IgD-negative memory B cell (primary cell): ENCODE results near the gene EXOC4. TPM values are rescaled to one million over a fixed set of nuclear protein-coding genes. Genes with fewer than 3 reads are reported as not detected.
A peak's percentile ranks its signal among the peaks of the same experiment; 100 is the strongest.

Source experiments
- H3K27ac Mint-ChIP-seq, 3 donors: one replicate each; pipeline ENCODE4 v1.8.0; 2020 to 2022; ENCODE audit warnings: mild to moderate bottlenecking in 3 of 3, mixed read lengths in 3 of 3, moderate library complexity in 1 of 3
- H3K27me3 Mint-ChIP-seq: one replicate; pipeline ENCODE4 v1.8.0; 2021; ENCODE audit warnings: mixed read lengths
- H3K36me3 Mint-ChIP-seq: one replicate; pipeline ENCODE4 v1.8.0; 2020; ENCODE audit warnings: mild to moderate bottlenecking, mixed read lengths
- H3K4me1 Mint-ChIP-seq, 3 donors: one replicate each; pipeline ENCODE4 v1.8.0; 2020 to 2022; ENCODE audit warnings: mixed read lengths in 3 of 3, mild to moderate bottlenecking in 1 of 3
- H3K4me3 Mint-ChIP-seq, 4 donors: one replicate each; pipeline ENCODE4 v1.8.0; 2020 to 2022; ENCODE audit warnings: mild to moderate bottlenecking in 4 of 4, mixed read lengths in 4 of 4, moderate library complexity in 3 of 4
- H3K9me3 Mint-ChIP-seq, 3 donors: one replicate each; pipeline ENCODE4 v1.8.0; 2020 to 2021; ENCODE audit warnings: mixed read lengths in 3 of 3, mild to moderate bottlenecking in 1 of 3
- polyA plus RNA-seq: library from polyadenylated mRNA; unstranded; fragments of 300-500 nt; fragmentation: Illumina TruSeq; gene quantifications from one replicate; pipeline ENCODE4 v1.2.3, GENCODE V29; 2021

Gene EXOC4
- polyA plus RNA-seq, 1 donor from 2014 or later = 34.5 TPM

DNA sequence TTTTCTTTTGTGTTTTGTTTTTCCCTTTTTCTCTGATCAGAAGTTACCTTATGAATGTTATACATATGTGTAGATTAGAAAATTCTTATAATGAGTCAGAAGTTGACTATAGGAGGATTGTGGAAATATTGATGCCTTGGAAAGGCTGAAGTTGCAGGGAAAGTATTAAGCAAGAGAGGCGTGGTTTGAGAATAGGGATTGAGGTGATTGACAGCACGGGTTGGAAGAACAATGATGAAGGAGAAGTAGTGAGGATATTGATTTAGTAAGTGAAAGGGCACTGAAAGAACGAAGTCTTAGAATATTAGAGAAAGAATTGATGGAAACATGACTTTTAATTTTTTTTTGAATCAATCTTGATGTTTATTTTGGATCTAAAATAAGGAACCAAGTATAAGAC lies 176.0 kb downstream of the EXOC4 start:
- no peaks in the 10 kb centered on the region for H3K27me3 Mint-ChIP-seq
- peaks cover 6% of the 10 kb centered on the region for H3K36me3 Mint-ChIP-seq
- peaks cover 0 to 1% (median 0%) of the 10 kb centered on the region in 3 donors for H3K9me3 Mint-ChIP-seq
- H3K27ac Mint-ChIP-seq = no peak overlapping the region
- H3K4me3 Mint-ChIP-seq = no peak overlapping the region
- H3K4me1 Mint-ChIP-seq = peaks cover 2 to 29% (median 5%) of the 10 kb centered on the region in 3 donors

DNA sequence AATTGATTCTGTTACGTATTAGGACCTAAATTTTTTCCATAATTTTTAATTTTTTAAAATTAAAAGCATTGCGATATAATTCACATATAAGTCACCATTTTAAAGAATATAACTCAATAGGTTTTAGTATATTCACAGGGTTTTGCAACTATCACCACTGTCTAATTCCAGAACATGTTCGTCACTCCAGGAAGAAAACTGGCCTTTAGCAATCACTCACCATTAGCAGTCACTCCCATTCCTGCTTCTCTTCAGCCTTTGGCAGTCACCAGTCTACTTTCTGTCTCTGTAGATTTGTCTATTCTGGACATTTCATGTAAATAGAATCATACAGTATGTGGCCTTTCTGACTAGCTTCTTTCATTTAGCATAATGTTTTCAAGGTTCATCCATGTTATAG lies 176.5 kb downstream of the EXOC4 start:
- Mint-ChIP-seq H3K27me3 (no peaks in the 10 kb centered on the region), H3K36me3 (peaks cover 4% of the 10 kb centered on the region), H3K27ac (no peak overlapping the region), H3K4me3 (no peak overlapping the region), H3K4me1 (peaks cover 2 to 32% (median 5%) of the 10 kb centered on the region in 3 donors), H3K9me3 (peaks cover 0 to under 1% (median 0%) of the 10 kb centered on the region in 3 donors)

DNA sequence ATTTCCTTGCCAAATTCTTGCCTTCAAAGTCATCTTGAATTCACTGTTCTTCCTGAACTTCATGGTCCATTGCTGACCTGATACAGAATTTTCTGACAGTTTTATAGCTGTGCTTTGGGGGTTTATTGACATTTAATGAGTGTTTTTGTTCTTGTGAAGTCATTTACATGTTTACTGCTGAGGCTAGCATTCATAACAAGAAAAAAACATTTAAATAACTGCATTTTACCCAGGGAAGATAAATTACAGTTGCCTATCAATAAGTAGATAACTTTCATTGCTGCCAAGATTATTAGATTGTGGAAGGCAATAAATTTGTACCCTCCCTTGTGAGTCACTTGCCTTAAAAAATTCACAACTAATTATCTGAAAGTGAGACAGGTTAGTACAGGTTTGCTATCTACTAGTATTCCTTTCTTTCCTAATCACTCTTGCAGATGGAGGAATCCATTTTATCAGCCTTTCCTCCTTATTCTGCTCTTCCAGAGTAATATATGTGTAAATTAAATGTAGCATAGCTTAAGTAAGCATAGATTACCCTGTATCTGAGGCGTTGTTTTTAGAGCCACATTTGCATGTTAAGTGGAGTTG lies 178.4 kb downstream of the EXOC4 start:
- no peaks in the 10 kb centered on the region for H3K36me3 Mint-ChIP-seq
- no peak overlapping the region for H3K27ac Mint-ChIP-seq

DNA sequence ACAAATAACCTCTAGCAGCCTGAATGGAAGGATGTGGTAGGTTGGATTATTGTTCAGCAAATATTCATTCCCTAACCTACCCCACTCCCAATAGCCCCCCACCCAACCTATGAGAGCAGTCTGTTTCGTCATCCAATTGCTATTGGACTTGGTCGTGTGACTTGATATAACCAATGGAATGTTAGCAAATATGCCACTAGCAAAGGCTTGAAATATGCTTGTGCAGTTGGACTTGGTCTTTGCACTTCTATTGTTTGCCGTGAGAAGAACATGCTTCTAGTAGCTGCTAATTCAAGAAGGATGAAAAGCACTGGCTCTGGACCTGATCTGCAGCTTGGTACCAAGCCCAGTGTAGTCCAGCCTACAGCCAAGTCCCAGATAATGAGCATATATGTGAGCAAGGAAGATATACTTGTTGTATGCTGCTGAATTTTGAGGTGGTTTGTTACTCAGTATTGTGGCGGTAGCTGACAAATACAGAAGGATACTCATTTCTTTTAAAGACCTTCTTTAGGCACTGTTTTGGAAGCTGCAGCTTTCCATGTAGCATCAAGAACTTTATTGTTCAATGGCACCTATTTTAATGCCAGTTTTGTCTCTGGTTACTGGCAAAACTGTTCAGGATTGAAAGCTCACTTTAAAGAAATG lies 180.4 kb downstream of the EXOC4 start:
- Mint-ChIP-seq H3K36me3 (no peaks in the 10 kb centered on the region), H3K27me3 (no peaks in the 10 kb centered on the region), H3K27ac (peak overlapping the region in 1 of 3 donors; percentile 41), H3K4me3 (no peak overlapping the region), H3K4me1 (peaks cover 0 to 19% (median 4%) of the 10 kb centered on the region in 3 donors), H3K9me3 (no peaks in the 10 kb centered on the region)

More for the DNA sequence above, 178.4 kb downstream of the EXOC4 start:
- Mint-ChIP-seq H3K27me3 (no peaks in the 10 kb centered on the region), H3K9me3 (no peaks in the 10 kb centered on the region), H3K4me1 (peaks cover 0 to 25% (median 4%) of the 10 kb centered on the region in 3 donors), H3K4me3 (no peak overlapping the region)

DNA sequence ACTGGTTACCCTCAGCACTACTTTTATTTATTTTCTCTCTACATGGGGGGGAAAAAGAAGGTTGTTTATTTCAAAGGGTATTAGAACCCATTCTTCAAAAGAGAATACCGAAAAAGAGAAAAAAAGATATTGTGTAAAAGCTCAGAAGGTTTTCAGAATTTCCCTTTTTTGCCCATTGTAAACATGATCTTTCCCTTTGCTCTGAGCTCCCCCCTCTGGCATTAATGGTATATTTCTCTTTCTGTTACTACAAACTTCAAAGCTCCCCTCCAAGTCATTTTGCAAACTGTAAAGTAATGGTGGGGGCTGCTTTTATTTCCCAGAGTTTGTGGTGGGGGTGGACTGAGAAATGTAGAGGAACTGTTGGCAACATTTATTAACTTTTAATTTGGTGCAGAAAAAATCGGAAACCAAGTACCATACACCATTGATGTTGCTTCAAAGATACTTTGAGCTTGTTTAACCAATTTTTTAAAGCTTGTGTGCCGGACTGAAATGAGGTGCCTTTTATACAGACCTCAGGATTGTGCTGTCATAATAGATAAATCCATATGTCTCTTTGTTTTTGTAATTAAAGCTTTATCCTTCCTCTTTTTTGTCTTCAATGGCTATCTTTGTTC lies 181.5 kb downstream of the EXOC4 start:
- no peaks in the 10 kb centered on the region for H3K9me3 Mint-ChIP-seq
- H3K4me3 Mint-ChIP-seq = no peak overlapping the region
- H3K27ac Mint-ChIP-seq = no peak overlapping the region
- peaks cover 3% of the 10 kb centered on the region for H3K36me3 Mint-ChIP-seq
- peaks cover 0 to 19% (median 4%) of the 10 kb centered on the region in 3 donors for H3K4me1 Mint-ChIP-seq
- no peaks in the 10 kb centered on the region for H3K27me3 Mint-ChIP-seq

DNA sequence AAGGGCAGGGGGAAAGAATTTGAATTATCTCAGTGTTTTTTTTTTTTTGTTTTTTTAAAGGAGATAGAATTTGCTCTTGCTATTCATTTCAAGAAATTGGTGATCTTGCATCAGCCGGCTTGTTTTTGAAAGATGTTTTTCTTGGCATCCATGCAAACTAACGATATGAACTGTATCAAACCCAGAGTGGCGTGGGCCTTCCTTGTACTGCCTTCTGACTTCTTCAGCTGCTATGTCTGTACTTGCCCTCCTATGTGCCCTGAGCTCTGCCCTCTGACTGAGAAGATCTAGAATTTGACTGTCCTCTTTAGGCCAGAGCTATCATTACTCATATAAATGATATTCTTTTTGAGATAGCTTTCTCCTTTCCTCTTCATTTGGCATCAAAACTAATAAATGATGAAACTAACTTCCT lies 183.1 kb downstream of the EXOC4 start:
- Mint-ChIP-seq H3K36me3 (peaks cover 5% of the 10 kb centered on the region), H3K27me3 (no peaks in the 10 kb centered on the region), H3K9me3 (no peaks in the 10 kb centered on the region), H3K4me1 (peaks cover 0 to 17% (median 4%) of the 10 kb centered on the region in 3 donors), H3K27ac (no peak overlapping the region), H3K4me3 (no peak overlapping the region)

DNA sequence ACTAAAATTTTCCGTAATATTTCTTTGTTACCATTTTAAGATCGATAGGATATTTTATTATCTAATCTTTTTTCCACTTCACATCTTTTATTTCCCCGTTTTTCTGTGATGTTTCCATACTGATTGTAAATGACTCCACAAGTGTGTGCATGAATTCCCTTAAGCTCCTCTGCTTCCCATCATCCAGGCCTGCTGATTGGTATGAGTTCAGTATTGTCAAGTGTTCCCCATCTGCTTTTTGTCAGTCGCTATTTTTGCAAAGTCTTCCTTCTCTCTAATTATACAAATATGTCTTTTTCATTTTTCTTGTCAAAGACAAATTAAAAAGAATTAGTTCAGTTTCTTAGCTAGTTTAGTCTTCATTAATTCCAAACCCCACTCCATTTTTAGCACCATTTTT lies 184.7 kb downstream of the EXOC4 start:
- Mint-ChIP-seq H3K36me3 (peaks cover 7% of the 10 kb centered on the region), H3K4me1 (peaks cover 2 to 9% (median 4%) of the 10 kb centered on the region in 3 donors), H3K27ac (no peak overlapping the region)

DNA sequence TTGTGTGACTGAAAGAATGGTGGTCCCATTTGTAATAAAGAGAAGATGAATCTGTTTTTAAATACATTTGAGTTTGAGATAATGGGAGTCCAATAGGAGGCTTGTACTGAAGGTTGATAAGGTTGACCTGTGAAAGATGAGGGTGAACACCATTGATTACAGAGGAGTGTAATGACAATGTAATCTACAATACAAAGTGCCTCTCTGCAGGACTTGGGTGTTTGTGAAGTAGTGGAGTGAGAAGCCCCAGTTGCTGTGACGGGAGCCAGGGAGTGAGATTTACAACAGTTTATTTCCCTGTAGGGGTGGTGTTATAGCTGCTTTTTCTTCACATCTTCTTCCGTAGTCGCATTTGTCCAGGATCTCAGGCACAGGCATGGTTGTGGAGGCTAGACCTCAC lies 189.9 kb downstream of the EXOC4 start:
- no peaks in the 10 kb centered on the region for H3K9me3 Mint-ChIP-seq
- H3K36me3 Mint-ChIP-seq = peaks cover 11% of the 10 kb centered on the region
- no peak overlapping the region for H3K27ac Mint-ChIP-seq
- no peak overlapping the region for H3K4me3 Mint-ChIP-seq
- peaks cover 0 to 6% (median 5%) of the 10 kb centered on the region in 3 donors for H3K4me1 Mint-ChIP-seq
- H3K27me3 Mint-ChIP-seq = no peaks in the 10 kb centered on the region

More for the DNA sequence above, 184.7 kb downstream of the EXOC4 start:
- H3K27me3 Mint-ChIP-seq = no peaks in the 10 kb centered on the region
- no peaks in the 10 kb centered on the region for H3K9me3 Mint-ChIP-seq
- H3K4me3 Mint-ChIP-seq = no peak overlapping the region

DNA sequence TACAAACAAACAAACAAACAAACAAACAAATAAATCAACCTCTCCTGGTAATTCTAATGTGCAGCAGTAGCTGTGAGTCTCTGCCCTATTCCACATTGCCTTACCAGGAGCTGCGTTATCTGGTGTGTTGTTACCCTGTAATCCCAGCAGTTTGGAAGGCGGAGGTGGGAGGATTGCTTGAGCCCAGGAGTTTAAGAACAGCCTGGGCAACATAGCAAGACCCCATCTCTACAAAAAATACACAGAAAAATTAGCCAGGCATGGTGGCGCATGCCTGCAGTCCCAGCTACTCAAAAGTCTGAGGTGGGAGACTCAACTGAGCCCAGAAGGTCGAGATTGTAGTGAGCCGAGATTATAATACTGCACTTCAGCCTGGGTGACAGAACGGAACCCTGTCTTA lies 192.7 kb downstream of the EXOC4 start:
- Mint-ChIP-seq H3K4me1 (peaks cover 8 to 9% (median 8%) of the 10 kb centered on the region in 3 donors), H3K9me3 (no peaks in the 10 kb centered on the region), H3K36me3 (peaks cover 8% of the 10 kb centered on the region), H3K4me3 (no peak overlapping the region), H3K27ac (no peak overlapping the region), H3K27me3 (no peaks in the 10 kb centered on the region)

DNA sequence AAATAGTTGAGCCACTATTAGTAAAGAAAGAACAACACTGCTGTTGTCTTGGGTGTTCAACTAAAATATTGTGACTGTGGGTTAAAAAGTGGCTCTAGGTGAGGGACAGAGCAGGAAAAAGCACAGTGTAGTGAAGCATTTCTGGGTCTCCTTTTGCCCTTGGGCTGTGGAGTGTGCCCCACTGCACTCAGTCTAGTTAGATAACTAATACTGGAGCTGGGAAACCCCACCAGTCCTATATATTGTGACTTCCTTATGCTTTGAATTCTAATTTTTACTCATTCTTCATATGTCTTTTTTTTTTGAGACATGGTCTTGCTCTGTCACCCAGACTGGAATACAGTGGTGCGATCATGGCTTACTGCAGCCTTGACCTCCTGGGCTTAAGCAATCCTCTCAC lies 195.1 kb downstream of the EXOC4 start:
- Mint-ChIP-seq H3K36me3 (peaks cover 7% of the 10 kb centered on the region), H3K4me1 (peaks cover 7 to 15% (median 14%) of the 10 kb centered on the region in 3 donors), H3K27me3 (no peaks in the 10 kb centered on the region), H3K4me3 (no peak overlapping the region), H3K9me3 (no peaks in the 10 kb centered on the region), H3K27ac (no peak overlapping the region)

DNA sequence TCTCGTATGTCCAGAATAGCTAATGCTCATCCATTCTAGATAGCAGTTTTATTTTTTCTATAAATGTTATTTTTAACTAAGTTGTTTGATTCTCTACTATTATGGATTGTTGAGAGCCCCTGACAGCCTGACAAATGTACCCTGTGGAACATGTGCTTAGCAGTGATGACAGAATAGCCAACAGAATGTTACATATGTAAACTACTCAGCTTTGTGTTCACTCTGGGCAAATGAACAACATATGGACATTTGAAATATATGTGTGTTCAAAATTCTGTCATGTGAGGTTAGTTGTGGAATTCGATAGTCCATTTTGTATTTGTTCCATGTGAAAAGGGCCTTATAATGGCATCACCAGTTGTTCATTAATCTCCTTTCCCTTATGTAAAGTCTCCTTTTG lies 199.7 kb downstream of the EXOC4 start:
- Mint-ChIP-seq H3K27ac (no peak overlapping the region), H3K4me3 (no peak overlapping the region), H3K4me1 (peaks cover 6 to 15% (median 11%) of the 10 kb centered on the region in 3 donors), H3K9me3 (no peaks in the 10 kb centered on the region), H3K27me3 (no peaks in the 10 kb centered on the region), H3K36me3 (peaks cover 4% of the 10 kb centered on the region)

DNA sequence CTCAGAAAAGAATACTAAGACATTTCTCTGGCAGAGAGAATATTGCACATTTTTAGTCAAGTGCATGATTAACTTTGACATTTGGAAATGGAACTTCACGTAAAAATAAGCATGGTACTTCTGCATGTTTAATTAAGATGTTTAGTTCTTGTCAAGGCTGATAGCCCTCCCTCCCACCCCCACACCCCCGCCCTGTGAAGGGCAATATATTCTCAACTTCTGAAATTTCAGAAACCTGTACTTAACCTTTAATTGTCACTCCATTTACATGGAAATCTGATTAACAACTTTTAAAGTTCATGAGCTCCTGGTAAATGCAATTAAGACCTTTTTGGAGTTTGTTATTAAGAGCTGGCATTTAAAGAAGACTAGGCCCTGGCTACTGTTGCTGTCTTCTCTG lies 205.8 kb downstream of the EXOC4 start:
- Mint-ChIP-seq H3K9me3 (peaks cover 0 to 1% (median 0%) of the 10 kb centered on the region in 3 donors), H3K4me3 (no peak overlapping the region), H3K4me1 (peaks cover 0 to 3% (median 0%) of the 10 kb centered on the region in 3 donors), H3K27ac (no peak overlapping the region), H3K27me3 (no peaks in the 10 kb centered on the region), H3K36me3 (peaks cover 3% of the 10 kb centered on the region)

DNA sequence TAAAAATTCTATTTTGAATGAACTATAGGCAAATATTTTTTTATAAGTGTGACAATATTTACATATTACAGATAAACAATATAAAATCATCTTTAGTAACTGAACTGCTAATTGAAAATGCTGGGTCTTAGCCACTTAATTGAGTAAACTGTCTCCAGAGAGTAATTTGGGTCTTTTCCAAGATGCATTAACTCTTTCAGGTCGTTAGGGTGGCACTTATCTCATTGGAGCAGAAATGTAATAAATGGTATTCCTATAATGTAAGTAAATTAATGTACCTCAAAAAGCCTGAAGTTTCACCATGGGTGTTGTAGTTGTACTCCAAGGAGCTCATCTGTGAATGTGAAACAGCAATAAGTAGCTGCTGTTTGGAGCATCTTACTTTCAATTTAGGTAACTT lies 208.5 kb downstream of the EXOC4 start:
- H3K4me3 Mint-ChIP-seq = no peak overlapping the region
- no peak overlapping the region for H3K27ac Mint-ChIP-seq
- peaks cover 4 to 11% (median 8%) of the 10 kb centered on the region in 3 donors for H3K9me3 Mint-ChIP-seq
- peaks cover 0 to 3% (median 0%) of the 10 kb centered on the region in 3 donors for H3K4me1 Mint-ChIP-seq
- no peaks in the 10 kb centered on the region for H3K27me3 Mint-ChIP-seq
- peaks cover 3% of the 10 kb centered on the region for H3K36me3 Mint-ChIP-seq

DNA sequence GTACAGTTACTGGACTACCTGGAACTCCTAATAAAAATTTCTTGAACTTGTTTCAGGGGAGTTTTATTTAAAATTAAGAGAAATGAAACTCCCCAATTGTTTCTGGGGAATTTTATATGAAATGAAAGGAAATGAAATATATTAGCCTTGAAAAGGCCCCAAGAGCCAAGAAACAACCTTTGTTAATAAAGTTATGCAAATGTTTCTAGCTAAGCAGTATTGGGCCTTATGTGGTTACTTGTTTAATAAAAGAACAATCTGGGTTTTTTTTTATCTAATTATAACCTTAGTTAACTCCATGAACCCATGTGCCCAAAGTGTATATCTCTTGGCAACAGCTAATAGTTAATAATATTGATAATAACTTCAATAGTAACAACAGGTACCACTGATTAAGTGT lies 222.8 kb downstream of the EXOC4 start:
- Mint-ChIP-seq H3K36me3 (peaks cover 3% of the 10 kb centered on the region), H3K4me3 (no peak overlapping the region), H3K9me3 (peaks cover 0 to 12% (median 0%) of the 10 kb centered on the region in 3 donors), H3K27ac (no peak overlapping the region), H3K4me1 (peaks cover 0 to 9% (median 5%) of the 10 kb centered on the region in 3 donors), H3K27me3 (no peaks in the 10 kb centered on the region)

DNA sequence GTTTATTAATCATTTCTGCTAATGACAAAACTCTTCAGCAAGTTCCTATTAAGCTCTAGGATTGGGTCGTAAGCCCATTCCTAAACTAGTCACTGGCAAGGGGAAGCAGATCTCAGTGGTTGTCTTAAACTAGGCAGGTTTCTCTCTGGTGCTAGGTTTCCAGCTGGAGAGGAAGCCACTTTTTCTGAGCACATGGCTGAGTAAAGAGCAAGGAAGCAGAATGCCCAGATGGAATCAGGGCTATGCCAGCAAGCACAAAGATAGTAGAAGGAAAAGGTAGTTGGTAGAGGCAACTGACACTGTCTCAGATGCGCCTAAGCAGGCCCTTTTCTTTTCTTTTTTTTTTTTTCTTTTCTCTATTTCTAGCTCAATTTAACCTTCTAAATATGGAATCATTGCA lies 224.9 kb downstream of the EXOC4 start:
- Mint-ChIP-seq H3K4me1 (peaks cover 0 to 5% (median 3%) of the 10 kb centered on the region in 3 donors), H3K4me3 (no peak overlapping the region), H3K27me3 (no peaks in the 10 kb centered on the region), H3K36me3 (peaks cover 8% of the 10 kb centered on the region), H3K27ac (no peak overlapping the region), H3K9me3 (peaks cover 0 to 4% (median 0%) of the 10 kb centered on the region in 3 donors)
